Activated CD8-positive, alpha-beta memory T cell treated with anti-CD3 and anti-CD28 coated beads for 1 hour (primary cell): ENCODE data around the gene OR2T6.
"Not testable (repeated sequence)": the region's sequence is repeated elsewhere in the genome, so short reads cannot be mapped to it uniquely, and the experiment has no call there.

Source experiments
- DNase-seq, 2 donors: peaks; one replicate each; pipeline ENCODE4 v3.0.0-alpha.2; 2020; ENCODE audit warnings: low read depth in 1 of 2; ENCODE audit errors: extremely low read depth in 1 of 2

The OR2T6 gene

GRCh38 chr1:248432201-248432600 lies 56.7 kb downstream of the OR2T6 start:
- DNase-seq = not testable (repeated sequence)

- not testable (repeated sequence) for DNase-seq
Observed at GRCh38 chr1:248433811-248434415, 58.4 kb downstream of the OR2T6 start.

- not testable (repeated sequence) for DNase-seq
Observed at GRCh38 chr1:248434913-248435312, 59.4 kb downstream of the OR2T6 start.

GRCh38 chr1:248436303-248436702 lies 60.8 kb downstream of the OR2T6 start:
- DNase-seq = not testable (repeated sequence)

GRCh38 chr1:248438668-248439067 lies 63.1 kb downstream of the OR2T6 start:
- DNase-seq = not testable (repeated sequence)

DNA sequence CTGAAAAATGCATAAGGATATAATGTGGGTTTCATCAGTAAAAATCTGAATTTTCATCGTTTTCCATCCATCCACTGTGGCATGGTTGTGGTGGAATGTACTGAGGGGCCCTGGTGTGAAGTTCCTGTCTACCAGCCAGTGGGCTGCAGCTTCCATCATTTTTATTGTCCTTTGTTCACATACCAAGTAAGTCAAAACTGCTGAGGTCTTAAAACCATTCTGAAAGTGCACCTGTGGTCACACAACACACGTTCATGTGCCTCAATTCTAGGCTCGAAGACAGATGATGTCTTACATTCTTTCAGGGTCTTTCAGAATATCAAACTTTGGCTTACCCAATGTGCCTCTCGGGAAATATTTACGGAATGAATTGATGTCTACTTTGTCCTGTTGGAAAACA lies 63.7 kb downstream of the OR2T6 start:
- DNase-seq = not testable (repeated sequence)
